ENCODE results near the gene CDC42BPB.

CDC42BPB gene

DNA sequence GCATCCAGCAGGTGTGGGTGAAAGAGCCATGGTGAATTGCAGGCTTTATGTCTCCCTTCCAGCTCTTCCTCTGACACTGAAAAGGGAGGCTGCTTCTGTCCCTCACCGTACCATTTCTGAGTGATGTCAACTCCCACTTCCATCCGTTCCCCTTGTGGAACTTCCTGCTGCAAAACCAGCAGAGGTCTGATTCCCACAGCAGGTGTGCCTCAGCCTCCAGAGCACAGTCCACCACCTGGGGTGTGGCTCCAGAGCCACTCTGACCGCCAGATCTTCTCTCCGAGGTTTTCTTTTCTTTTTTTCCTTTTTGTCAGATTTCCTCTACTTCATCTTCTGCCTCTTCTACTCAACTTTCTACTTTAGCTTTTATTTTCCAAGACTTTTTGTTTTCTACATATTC is 62.7 kb downstream of the CDC42BPB start:
- DNase-seq (ENCODE audit: low read depth), result no peak

- DNase-seq (ENCODE audit: low read depth), result no peak
Measured at GRCh38 chr14:102993523-102993922, 63.8 kb downstream of the CDC42BPB start.

DNA sequence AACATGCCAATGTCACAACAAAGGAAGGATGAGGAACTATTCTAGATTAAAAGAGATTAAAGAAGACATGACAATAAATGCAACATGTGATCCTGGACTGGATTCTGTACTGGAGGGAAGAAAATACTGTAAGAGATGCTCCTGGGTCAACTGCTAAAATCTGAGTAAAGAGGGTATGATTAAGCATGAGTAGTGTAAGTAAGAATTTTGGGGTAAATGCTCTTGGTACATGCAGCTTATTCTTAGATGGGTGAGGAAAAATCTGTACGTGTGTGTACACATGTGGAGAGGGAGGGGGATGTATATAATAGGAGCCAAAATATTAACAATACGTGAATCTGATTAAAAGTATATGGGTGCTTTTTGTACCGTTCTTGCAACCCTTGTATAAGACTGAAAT is 66.0 kb downstream of the CDC42BPB start:
- DNase-seq (ENCODE audit: low read depth), result no peak

- no peak for DNase-seq (ENCODE audit: low read depth)
Measured at GRCh38 chr14:102988054-102988453, 69.3 kb downstream of the CDC42BPB start.

GRCh38 chr14:102986810-102987579 is 70.4 kb downstream of the CDC42BPB start:
- no peak for DNase-seq (ENCODE audit: low read depth)

GRCh38 chr14:102985665-102986064 is 71.7 kb downstream of the CDC42BPB start:
- DNase-seq (ENCODE audit: low read depth), result no peak

DNA sequence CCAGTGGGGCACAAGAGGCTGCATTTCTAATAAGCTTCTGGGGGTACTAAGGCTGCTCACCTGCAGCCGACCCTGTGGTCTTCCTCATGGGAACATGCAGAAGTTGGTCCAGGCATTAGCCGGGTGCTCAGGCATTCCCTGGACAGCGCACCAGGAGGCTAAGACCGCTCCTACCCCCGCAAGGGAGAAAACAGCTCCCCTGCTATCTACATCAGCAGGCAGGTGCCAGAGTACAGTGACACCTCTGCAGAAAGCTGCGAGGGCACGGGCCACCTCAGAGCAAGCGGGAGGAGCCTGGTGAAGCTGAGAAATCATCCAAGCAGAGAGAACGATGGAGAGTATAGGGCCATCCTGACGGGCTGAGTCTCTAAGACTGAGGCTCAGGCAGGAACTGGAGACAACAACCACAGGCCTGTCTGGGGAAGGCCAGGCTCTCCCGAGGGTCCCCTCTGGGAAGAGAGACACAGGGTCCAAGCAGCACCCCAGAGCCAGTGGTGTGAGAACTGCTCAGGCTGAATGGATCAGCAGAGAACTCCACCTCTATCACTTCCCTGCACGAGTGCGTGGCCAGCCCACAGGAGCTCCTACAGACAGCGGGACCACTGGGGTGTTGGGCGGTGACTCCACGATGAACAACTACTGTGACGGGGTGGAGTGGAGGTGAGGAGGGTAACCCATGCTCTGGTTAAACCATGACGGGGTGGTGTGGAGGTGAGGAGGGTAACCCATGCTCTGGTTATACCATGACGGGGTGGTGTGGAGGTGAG is 72.8 kb downstream of the CDC42BPB start:
- DNase-seq (ENCODE audit: low read depth), result no peak

DNA sequence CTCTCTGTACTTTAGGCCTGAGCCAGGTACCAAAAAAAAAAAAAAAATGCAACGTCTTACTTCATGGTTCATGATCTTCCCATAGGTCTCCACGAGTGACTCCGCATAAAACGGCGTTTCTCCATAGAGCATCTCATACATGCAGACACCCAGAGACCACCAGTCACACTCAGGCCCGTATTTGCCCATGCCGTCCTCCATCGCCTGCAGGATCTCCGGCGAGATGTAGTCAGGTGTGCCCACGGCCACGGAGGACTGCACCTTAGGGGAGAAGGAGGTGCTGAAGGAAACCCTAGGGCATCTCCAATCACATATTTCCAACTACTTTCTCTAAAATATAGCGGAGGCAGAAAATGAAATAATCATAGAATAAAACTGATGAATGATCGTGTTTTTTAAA is 73.9 kb downstream of the CDC42BPB start:
- no peak for DNase-seq (ENCODE audit: low read depth)

DNA sequence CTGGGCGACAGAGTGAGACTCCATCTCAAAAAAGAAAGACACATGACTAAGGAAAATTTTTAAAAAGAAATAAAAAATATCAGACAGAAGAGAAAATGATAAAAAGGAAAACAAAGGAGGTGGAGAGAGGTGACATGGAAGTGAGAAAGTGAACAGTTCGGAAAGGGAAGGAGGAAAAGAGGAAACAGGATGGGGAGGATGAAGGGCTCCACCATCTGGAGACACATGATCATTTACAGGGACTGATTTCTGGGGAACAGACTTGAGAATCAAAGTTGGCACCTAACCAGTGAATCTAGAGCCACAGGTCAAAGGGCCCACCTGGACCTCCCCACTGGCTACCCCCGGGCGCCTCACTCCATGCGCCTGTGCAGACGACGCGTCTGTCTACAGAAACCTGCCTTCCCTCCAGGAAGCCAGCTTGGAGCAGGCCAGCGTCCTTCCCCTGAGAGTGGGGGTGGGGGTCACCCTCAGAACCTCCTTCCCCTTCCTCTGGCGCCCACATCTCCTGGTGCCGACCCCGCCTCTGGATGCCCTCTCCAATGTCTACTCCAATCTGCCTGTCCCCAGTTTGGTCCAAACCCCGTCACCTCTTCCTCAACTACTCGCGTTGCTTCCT is 74.4 kb downstream of the CDC42BPB start:
- DNase-seq (ENCODE audit: low read depth), result no peak

GRCh38 chr14:102980409-102980810 is 76.9 kb downstream of the CDC42BPB start:
- no peak for DNase-seq (ENCODE audit: low read depth)

- no peak for DNase-seq (ENCODE audit: low read depth)
Measured at GRCh38 chr14:102979406-102979805, 77.9 kb downstream of the CDC42BPB start.

GRCh38 chr14:102977475-102977874 is 79.9 kb downstream of the CDC42BPB start:
- no peak for DNase-seq (ENCODE audit: low read depth)

- DNase-seq (ENCODE audit: low read depth), result no peak
Measured at GRCh38 chr14:102975662-102976061, 81.7 kb downstream of the CDC42BPB start.

- no peak for DNase-seq (ENCODE audit: low read depth)
Measured at GRCh38 chr14:102973706-102974285, 83.6 kb downstream of the CDC42BPB start.

DNA sequence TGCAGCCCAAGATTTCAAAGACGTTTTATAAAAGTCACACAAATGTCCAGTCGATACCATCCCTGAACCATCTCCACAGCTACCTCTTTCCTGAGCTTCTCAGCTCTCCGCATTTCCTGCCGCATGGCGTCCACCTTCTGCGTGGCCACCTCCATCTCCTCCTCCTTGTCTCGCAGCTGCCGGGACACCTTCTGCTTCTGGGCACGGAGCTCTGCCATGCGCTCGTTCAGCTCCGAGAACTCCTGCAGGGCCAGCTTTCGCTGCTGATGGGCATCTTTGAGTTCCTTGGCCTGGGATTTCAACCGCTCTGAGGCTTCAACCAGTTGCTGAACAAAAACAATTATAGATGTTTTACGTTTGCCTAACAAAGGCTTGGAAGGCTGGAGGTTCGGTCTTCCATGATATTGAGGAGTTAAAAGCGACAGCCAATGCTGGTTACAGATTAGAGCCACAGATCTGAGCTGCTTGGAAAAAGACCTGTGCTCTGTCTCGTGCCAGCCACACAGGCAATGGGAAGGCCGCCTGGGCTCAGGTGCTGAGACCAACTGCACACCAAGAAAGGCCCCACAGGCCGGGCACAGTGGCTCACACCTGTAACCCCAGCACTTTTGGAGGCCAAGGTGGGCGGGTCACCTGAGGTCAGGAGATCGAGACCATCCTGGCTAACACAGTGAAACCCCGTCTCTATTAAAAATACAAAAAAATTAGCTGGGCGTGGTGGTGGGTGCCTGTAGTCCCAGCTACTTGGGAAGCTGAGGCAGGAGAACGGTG is 85.3 kb downstream of the CDC42BPB start:
- no peak for DNase-seq (ENCODE audit: low read depth)

GRCh38 chr14:102971314-102971713 is 86.0 kb downstream of the CDC42BPB start:
- no peak for DNase-seq (ENCODE audit: low read depth)

DNA sequence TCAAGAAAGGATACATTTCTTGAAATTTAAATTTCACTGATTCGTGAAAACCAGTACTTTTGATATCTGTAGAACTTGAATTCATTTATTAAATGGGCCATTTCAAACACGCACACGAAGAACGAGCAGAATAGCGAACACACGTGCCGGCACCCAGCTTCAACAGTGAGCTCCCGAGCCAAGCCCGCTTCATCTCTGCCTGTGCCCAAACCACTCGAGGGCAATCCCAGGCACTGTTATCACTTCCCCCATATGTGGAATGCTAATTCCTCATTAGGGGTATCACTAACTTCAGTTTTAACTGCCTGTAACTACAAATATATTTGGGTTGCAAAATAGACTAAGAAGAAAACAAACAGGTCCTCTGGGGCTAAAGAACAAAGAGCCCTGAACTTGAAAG is 86.9 kb downstream of the CDC42BPB start:
- no peak for DNase-seq (ENCODE audit: low read depth)

DNA sequence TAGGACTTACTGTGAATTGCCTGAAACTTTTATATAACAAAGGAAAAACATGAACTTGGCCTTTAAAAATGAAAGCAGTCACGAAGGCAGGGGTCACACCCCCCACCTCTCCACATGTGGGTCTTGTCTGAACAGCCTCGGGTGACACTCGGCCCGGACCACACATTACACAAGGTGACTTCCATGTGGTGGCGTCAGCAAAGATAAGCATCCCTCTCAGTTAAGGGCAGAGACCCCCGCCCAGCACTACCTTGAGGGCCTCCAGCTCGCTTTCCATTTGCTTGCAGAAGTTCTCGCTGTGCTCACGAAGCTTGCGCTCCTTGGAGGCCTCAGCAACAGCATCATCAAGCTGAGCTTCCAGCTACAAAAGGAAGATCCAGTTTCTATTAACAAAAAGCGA is 87.4 kb downstream of the CDC42BPB start:
- no peak for DNase-seq (ENCODE audit: low read depth)

DNA sequence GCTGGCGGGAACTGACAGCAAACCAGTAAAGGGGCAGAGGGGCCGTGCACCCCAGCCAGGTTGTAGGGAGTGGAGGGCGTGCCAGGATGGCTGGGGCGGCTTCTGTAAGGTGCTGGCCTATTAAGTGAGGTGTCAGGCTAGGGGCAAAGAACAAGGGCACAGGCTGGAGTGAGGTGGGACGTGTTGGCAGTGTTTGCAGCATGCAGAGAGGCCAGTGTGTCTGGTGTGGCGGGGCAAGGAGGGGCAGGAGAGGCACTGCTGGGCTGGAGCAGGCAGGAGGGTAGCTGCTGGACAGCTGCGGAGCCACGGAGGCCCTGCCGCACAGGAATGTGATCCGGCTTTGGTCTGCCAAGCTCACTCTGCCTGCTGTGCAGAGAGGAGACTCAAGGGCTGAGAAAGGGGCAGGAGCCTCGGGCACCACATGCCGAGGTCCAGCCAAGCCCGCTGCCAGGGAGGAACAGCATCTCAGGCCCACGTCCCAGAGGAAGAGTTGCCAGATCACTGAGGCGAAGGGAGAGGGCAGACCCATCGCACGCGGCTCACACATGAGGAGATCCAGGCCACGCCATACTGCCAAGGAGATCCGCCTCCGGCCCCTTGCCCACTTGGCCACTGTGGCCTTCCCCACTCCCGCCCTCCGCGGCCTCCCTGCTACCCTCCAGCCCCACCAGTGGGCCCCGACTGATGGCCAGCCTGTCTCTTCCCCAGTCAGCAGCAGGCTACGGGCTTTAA is 88.1 kb downstream of the CDC42BPB start:
- DNase-seq (ENCODE audit: low read depth), result no peak

GRCh38 chr14:102968306-102968705 is 89.0 kb downstream of the CDC42BPB start:
- DNase-seq (ENCODE audit: low read depth), result no peak

DNA sequence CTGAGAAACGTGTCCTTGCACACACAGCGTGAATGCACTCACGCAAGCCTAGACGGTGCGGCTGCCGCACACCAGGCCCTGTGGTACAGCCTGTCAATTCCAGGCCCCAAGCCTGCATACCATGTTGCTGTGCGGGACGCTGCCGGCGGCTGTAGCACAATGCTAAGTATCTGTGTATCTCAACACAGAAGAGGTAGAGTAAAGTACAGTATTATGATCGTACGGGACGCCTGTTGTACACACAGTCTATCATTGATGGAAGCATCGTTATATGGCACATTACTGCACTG is 89.9 kb downstream of the CDC42BPB start:
- no peak for DNase-seq (ENCODE audit: low read depth)

Measured in HS-5 (cell line).